ENCODE measurements around the gene FNDC3B. TPM values are rescaled to one million over a fixed set of nuclear protein-coding genes. Genes with fewer than 3 reads are reported as not detected.

The FNDC3B gene
- total RNA-seq, 1 donor from 2014 or later = 29.5 TPM

- Histone ChIP-seq H3K36me3 (no peaks in the 10 kb centered on the region), H3K4me2 (no peak overlapping the region), H3K27ac (no peak overlapping the region), H3K9me3 (ENCODE audit: low read depth) (no peaks in the 10 kb centered on the region), H3F3A (ENCODE audit: low read depth) (peaks cover under 1% of the 10 kb centered on the region), H3K9ac (no peak overlapping the region), H3K79me2 (ENCODE audit: low read depth) (peaks cover 97% of the 10 kb centered on the region), H3K4me1 (peaks cover 26% of the 10 kb centered on the region), H2AFZ (replicated peaks) (no peak overlapping the region), H3K4me3 (no peak overlapping the region), H3K27me3 (no peaks in the 10 kb centered on the region), H4K20me1 (ENCODE audit: low read depth) (peaks cover 44% of the 10 kb centered on the region)
- H3K9me3 Mint-ChIP-seq = peaks cover 19% of the 10 kb centered on the region
- H3K4me3 Mint-ChIP-seq = no peak overlapping the region
- peaks cover 2% of the 10 kb centered on the region for H3K27me3 Mint-ChIP-seq (ENCODE audit: insufficient read depth, low read depth)
- DNase-seq (ENCODE audit: low spot score) = no peak
- H3K36me3 Mint-ChIP-seq = peaks cover 44% of the 10 kb centered on the region
- H3K4me1 Mint-ChIP-seq = peaks cover 34% of the 10 kb centered on the region
- no peak overlapping the region for H3K27ac Mint-ChIP-seq
- no peak for TF ChIP-seq EZH2 (IDR thresholded peaks at IDR 0.05)
- TF ChIP-seq CTCF (IDR thresholded peaks at IDR 0.05) = no peak
- no peak for TF ChIP-seq EZH2phosphoT487 (IDR thresholded peaks at IDR 0.05)
These were observed 24.4 kb downstream of the FNDC3B start for GRCh38 chr3:172063456-172064432.

GRCh38 chr3:172065527-172065926, 26.1 kb downstream of the FNDC3B start:
- DNase-seq (ENCODE audit: low spot score) = no peak
- Histone ChIP-seq H3K4me2 (no peak overlapping the region), H3K9ac (no peak overlapping the region), H3F3A (ENCODE audit: low read depth) (peaks cover 18% of the 10 kb centered on the region), H3K4me3 (no peak overlapping the region), H3K36me3 (no peaks in the 10 kb centered on the region), H3K4me1 (peaks cover 36% of the 10 kb centered on the region), H3K9me3 (ENCODE audit: low read depth) (no peaks in the 10 kb centered on the region), H4K20me1 (ENCODE audit: low read depth) (peaks cover 50% of the 10 kb centered on the region), H3K27ac (no peak overlapping the region), H2AFZ (replicated peaks) (no peak overlapping the region), H3K27me3 (no peaks in the 10 kb centered on the region), H3K79me2 (ENCODE audit: low read depth) (peaks cover 97% of the 10 kb centered on the region)
- peaks cover 2% of the 10 kb centered on the region for H3K27me3 Mint-ChIP-seq (ENCODE audit: insufficient read depth, low read depth)
- H3K4me3 Mint-ChIP-seq = no peak overlapping the region
- no peak overlapping the region for H3K27ac Mint-ChIP-seq
- peaks cover 38% of the 10 kb centered on the region for H3K4me1 Mint-ChIP-seq
- peaks cover 19% of the 10 kb centered on the region for H3K9me3 Mint-ChIP-seq
- TF ChIP-seq EZH2 (IDR thresholded peaks at IDR 0.05) (no peak), CTCF (IDR thresholded peaks at IDR 0.05) (no peak), EZH2phosphoT487 (IDR thresholded peaks at IDR 0.05) (no peak)
- H3K36me3 Mint-ChIP-seq = peaks cover 45% of the 10 kb centered on the region

DNA sequence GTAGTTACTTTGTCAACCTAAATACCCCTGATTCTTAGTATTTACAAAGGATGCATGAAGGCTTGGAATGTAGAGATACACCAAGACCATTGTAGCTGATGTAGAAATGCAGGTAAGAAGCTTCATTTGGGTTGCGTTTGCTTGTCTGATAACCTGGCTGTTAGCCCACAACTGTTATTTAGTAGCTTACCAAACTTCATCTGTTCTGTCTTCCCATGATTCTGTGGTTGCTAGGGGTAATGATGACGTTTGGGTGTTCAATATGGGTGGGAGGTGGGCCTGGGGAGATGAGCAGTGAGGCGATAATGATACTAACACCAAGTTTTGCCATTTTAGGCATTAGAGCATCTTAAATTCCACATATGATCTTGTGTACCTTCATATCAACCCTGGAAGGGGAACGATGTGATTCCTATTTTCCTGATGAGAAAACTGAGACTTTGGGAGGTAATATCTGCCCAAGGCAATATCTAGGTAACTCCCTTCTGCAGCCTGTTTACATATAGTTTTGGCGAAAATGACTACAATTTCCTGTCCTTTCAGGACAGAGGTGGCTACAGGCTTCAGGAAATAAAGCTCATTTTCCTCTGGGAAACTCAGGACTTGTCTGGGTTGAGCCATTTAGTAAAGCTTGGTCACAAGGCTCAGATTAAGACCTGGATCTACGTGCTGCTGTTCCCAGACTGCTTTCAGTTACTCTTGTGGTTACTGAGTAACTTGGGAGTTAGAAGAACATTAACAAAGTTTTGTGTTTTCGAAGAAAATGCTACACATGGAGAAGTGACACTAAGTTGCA, 26.8 kb downstream of the FNDC3B start:
- Histone ChIP-seq H3K27ac (no peak overlapping the region), H3K36me3 (no peaks in the 10 kb centered on the region), H3K9me3 (ENCODE audit: low read depth) (no peaks in the 10 kb centered on the region), H2AFZ (replicated peaks) (no peak overlapping the region), H4K20me1 (ENCODE audit: low read depth) (peaks cover 53% of the 10 kb centered on the region), H3K4me1 (peaks cover 42% of the 10 kb centered on the region), H3F3A (ENCODE audit: low read depth) (peaks cover 18% of the 10 kb centered on the region), H3K27me3 (no peaks in the 10 kb centered on the region), H3K4me3 (no peak overlapping the region), H3K79me2 (ENCODE audit: low read depth) (peaks cover 99% of the 10 kb centered on the region), H3K4me2 (no peak overlapping the region), H3K9ac (no peak overlapping the region)
- Mint-ChIP-seq H3K9me3 (peaks cover 19% of the 10 kb centered on the region), H3K36me3 (peaks cover 42% of the 10 kb centered on the region), H3K27ac (peak overlapping the region; percentile 55), H3K27me3 (ENCODE audit: insufficient read depth, low read depth) (peaks cover 2% of the 10 kb centered on the region), H3K4me3 (no peak overlapping the region), H3K4me1 (peaks cover 38% of the 10 kb centered on the region)
- TF ChIP-seq EZH2phosphoT487 (IDR thresholded peaks at IDR 0.05) (no peak), CTCF (IDR thresholded peaks at IDR 0.05) (no peak), EZH2 (IDR thresholded peaks at IDR 0.05) (no peak)
- no peak for DNase-seq (ENCODE audit: low spot score)

Data from neural progenitor cell (in vitro differentiated cells).